ENCODE results near the gene FALEC. TPM values are rescaled to one million over a fixed set of nuclear protein-coding genes. Genes with fewer than 3 reads are reported as not detected.

Gene FALEC
- polyA plus RNA-seq, 1 donor (not counting 4 experiments of a cell fraction or from before 2014, with no cell fraction given), result 0.12 TPM

DNA sequence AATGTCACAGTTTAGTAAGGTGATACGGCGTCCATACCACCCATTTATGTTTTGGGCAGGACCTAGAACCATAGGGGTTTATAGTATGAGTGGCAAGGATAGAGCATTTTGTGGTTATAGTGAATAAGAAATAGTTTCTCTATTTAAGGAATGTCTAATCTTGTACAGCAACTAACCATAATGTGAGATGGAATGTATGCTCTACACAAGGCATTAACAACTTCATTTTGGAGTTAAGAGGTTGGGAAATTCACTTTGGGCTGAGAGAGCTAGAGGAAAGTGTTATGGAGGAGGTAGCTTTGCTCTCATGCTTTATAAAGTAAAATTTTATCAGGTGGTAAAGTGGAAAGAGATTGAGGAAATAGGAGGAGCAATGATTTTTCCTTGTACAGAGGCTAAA lies 66.8 kb downstream of the FALEC start:
- Histone ChIP-seq H3K9me1 (ENCODE audit: control insufficient read depth, extremely low read depth, insufficient read depth, low read length) (no peaks in the 10 kb centered on the region), H3K4me2 (ENCODE audit: control insufficient read depth, extremely low read depth, insufficient read depth, low read depth, low read length) (no peak overlapping the region), H3K36me3 (ENCODE audit: control insufficient read depth in 2 of 2, extremely low read depth in 1 of 2, insufficient read depth in 2 of 2, low read length in 2 of 2) (peaks cover 4 to 16% of the 10 kb centered on the region in 2 experiments), H2AFZ (ENCODE audit: control insufficient read depth, low read length) (no peak overlapping the region), H3K27me3 (ENCODE audit: control insufficient read depth, extremely low read depth, insufficient read depth, low read length) (no peaks in the 10 kb centered on the region), H3K9ac (ENCODE audit: control insufficient read depth, extremely low read depth, insufficient read depth, low read length) (no peak overlapping the region), H3K9me3 (ENCODE audit: control insufficient read depth, low read depth, low read length) (no peaks in the 10 kb centered on the region), H3K27ac (ENCODE audit: control insufficient read depth, insufficient read depth, low read length) (no peak overlapping the region), H3K4me1 (ENCODE audit: control insufficient read depth, extremely low read depth, insufficient read depth, low read length) (peaks cover 9% of the 10 kb centered on the region), H4K20me1 (ENCODE audit: control insufficient read depth, extremely low read depth, insufficient read depth, low read length) (peaks cover 14% of the 10 kb centered on the region), H3K4me3 (ENCODE audit: control insufficient read depth in 2 of 3, extremely low read depth in 1 of 3, insufficient read depth in 2 of 3, low read depth in 1 of 3, low read length in 3 of 3) (no peak overlapping the region), H3K79me2 (ENCODE audit: control insufficient read depth, insufficient read depth, low read length) (peaks cover 27% of the 10 kb centered on the region)
- TF ChIP-seq, protein P1, sequence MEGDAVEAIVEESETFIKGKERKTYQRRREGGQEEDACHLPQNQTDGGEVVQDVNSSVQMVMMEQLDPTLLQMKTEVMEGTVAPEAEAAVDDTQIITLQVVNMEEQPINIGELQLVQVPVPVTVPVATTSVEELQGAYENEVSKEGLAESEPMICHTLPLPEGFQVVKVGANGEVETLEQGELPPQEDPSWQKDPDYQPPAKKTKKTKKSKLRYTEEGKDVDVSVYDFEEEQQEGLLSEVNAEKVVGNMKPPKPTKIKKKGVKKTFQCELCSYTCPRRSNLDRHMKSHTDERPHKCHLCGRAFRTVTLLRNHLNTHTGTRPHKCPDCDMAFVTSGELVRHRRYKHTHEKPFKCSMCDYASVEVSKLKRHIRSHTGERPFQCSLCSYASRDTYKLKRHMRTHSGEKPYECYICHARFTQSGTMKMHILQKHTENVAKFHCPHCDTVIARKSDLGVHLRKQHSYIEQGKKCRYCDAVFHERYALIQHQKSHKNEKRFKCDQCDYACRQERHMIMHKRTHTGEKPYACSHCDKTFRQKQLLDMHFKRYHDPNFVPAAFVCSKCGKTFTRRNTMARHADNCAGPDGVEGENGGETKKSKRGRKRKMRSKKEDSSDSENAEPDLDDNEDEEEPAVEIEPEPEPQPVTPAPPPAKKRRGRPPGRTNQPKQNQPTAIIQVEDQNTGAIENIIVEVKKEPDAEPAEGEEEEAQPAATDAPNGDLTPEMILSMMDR (optimal IDR thresholded peaks at IDR 0.05 in 1 of 3, IDR thresholded peaks at IDR 0.05 in 1 of 3, conservative IDR thresholded peaks at IDR 0.05 in 1 of 3; ENCODE audit: extremely low read depth in 1 of 3, insufficient read depth in 2 of 3, low read length in 3 of 3), result no peak
- no peak for TF ChIP-seq EZH2 (IDR thresholded peaks at IDR 0.05; ENCODE audit: low read length)
- FAIRE-seq (no peak), DNase-seq (ENCODE audit: low read depth, low spot score) (no peak)
- dilution Hi-C loops (cut with MboI; ENCODE audit: extremely low pct_ligation_motif_present, low sequenced_read_pairs), result no loop called here

Small RNAs within 50 kb of the gene (small RNA-seq; reads per million reads assigned to genes)
- gene MIR4257 (ENCODE audit: insufficient read length in 3 of 3, low read depth in 3 of 3, low replicate concordance in 1 of 3), result 0 reads per million in 3 experiments
- gene RN7SL473P (ENCODE audit: insufficient read length in 3 of 3, low read depth in 3 of 3, low replicate concordance in 1 of 3), result 0 reads per million in 3 experiments
- 0 to 0.07 (median 0) reads per million in 3 experiments for gene RN7SL600P (ENCODE audit: insufficient read length in 3 of 3, low read depth in 3 of 3, low replicate concordance in 1 of 3)

Other genes starting within 250 kb of the FALEC start
- 149 to 174 TPM (median 151 TPM) in 3 replicates for gene APH1A, start 246.7 kb upstream of the FALEC start, polyA plus RNA-seq
- gene C1orf54, start 243.0 kb upstream of the FALEC start, polyA plus RNA-seq, result 0.94 to 2.0 TPM (median 1.4 TPM) in 3 replicates
- 14.5 to 15.6 TPM (median 15.0 TPM) in 3 replicates for gene CIART, start 233.2 kb upstream of the FALEC start, polyA plus RNA-seq
- 82.5 to 159 TPM (median 149 TPM) in 3 replicates for gene MRPS21, start 221.9 kb upstream of the FALEC start, polyA plus RNA-seq
- gene PRPF3, start 194.2 kb upstream of the FALEC start, polyA plus RNA-seq, result 26.6 to 37.1 TPM (median 28.9 TPM) in 3 replicates
- gene RPRD2, start 151.6 kb upstream of the FALEC start, polyA plus RNA-seq, result 7.0 to 13.5 TPM (median 9.1 TPM) in 3 replicates
- gene TARS2, start 28.3 kb upstream of the FALEC start, polyA plus RNA-seq, result 26.6 to 37.5 TPM (median 28.4 TPM) in 3 replicates
- gene ECM1, start 7.6 kb upstream of the FALEC start, polyA plus RNA-seq, result 23.6 to 63.8 TPM (median 26.3 TPM) in 3 replicates
- 7.0 to 22.8 TPM (median 7.0 TPM) in 3 replicates for gene ADAMTSL4, start 33.7 kb downstream of the FALEC start, polyA plus RNA-seq
- gene MCL1, start 63.9 kb downstream of the FALEC start, polyA plus RNA-seq, result 105 to 237 TPM (median 156 TPM) in 3 replicates
- 76.8 to 157 TPM (median 102 TPM) in 3 replicates for gene ENSA, start 113.9 kb downstream of the FALEC start, polyA plus RNA-seq
- gene GOLPH3L, start 181.4 kb downstream of the FALEC start, polyA plus RNA-seq, result 14.0 to 22.2 TPM (median 19.5 TPM) in 3 replicates
- gene HORMAD1, start 205.1 kb downstream of the FALEC start, polyA plus RNA-seq, result 1.4 to 3.3 TPM (median 2.4 TPM) in 3 replicates